Colonic mucosa (tissue), 4 donors: ENCODE results near the gene DNAH6. TPM values are rescaled to one million over a fixed set of nuclear protein-coding genes. Genes with fewer than 3 reads are reported as not detected.
A peak's percentile ranks its signal among the peaks of the same experiment; 100 is the strongest.

Experiments
- DNase-seq: peaks from one replicate; pipeline ENCODE4 v3.0.0-alpha.2; 2020
- H3K27ac ChIP-seq: fragments of 200-600 bp; one replicate; pipeline ENCODE4 v1.8.0; 2021
- H3K27me3 ChIP-seq: fragments of 200-600 bp; one replicate; pipeline ENCODE4 v1.8.0; 2021
- H3K36me3 ChIP-seq: fragments of 200-600 bp; one replicate; pipeline ENCODE4 v1.8.0; 2021
- H3K4me1 ChIP-seq: fragments of 200-600 bp; one replicate; pipeline ENCODE4 v1.8.0; 2021; ENCODE audit warnings: mild to moderate bottlenecking
- H3K4me3 ChIP-seq: fragments of 200-600 bp; one replicate; pipeline ENCODE4 v1.8.0; 2021
- H3K9ac ChIP-seq, 2 donors: one replicate each; pipeline ENCODE4 v1.7.0; 2013; ENCODE audit warnings: control low read depth in 2 of 2, low read depth in 2 of 2, low read length in 2 of 2
- H3K9me3 ChIP-seq: fragments of 200-600 bp; one replicate; pipeline ENCODE4 v1.8.0; 2021
- intact Hi-C: fragments of 100-400 bp; cut with DNase I; formaldehyde crosslinking; loops from one replicate; pipeline ENCODE4 v1.14.1; 2022
- total RNA-seq, 2 donors: library from RNA; stranded (reverse); fragmentation: NEBNext Ultra II Directional in 1 of 2; extraction: Animal tissue kit (Norgen Biotek cat#: 25700) in 1 of 2; gene quantifications; one replicate each; pipeline ENCODE4 v1.2.1, GENCODE V29; 2021
- TF ChIP-seq, protein P1 (sequence below): fragments of 200-600 bp; IDR thresholded peaks from one replicate; pipeline ENCODE4 v1.8.0; 2022; ENCODE audit warnings: antibody characterized with exemption, mild to moderate bottlenecking
- donor health status: healthy.
- donor health status: DM: no; HTN: no; CAD: no.
- donor health status: DM: no; HTN: no; CAD: no.

DNAH6 gene
- total RNA-seq, 2 donors from 2014 or later = 1.2 to 1.8 TPM

DNA sequence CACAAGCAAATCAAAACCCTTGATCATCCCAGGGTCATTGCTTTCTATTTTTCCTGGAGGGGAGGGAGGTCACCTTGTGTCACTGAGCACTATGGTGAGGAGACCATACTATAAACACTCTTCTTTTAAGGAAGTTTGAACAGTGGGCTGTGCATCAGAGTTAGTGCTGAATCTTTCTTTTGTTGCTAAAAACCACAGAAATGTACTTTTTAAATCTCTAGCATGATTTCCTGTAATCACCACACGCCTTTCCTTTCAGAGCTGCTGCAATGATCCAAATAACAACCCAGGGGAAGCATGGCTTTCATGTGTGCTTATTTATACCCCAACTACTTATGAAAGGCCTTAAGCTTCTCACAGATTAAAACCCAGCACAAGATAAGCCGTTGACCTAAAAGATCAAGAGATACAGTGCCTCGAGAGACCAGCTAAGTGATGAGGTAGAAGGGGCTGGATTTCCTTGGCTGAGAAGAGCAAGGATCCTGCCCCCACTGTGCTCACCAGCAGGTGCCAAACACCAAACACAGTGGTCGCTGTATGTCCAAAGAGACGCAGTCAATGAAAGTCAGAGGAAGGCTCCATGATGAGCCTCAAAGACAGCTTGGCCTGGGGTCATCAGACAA, 329.9 kb downstream of the DNAH6 start:
- Histone ChIP-seq H3K9me3 (no peaks in the 10 kb centered on the region), H3K9ac (no peak overlapping the region), H3K27ac (peak overlapping the region; percentile 46), H3K4me3 (no peak overlapping the region), H3K4me1 (peaks cover 12% of the 10 kb centered on the region), H3K27me3 (no peaks in the 10 kb centered on the region), H3K36me3 (no peaks in the 10 kb centered on the region)
- intact Hi-C loops = no loop called here
- TF ChIP-seq, protein P1, sequence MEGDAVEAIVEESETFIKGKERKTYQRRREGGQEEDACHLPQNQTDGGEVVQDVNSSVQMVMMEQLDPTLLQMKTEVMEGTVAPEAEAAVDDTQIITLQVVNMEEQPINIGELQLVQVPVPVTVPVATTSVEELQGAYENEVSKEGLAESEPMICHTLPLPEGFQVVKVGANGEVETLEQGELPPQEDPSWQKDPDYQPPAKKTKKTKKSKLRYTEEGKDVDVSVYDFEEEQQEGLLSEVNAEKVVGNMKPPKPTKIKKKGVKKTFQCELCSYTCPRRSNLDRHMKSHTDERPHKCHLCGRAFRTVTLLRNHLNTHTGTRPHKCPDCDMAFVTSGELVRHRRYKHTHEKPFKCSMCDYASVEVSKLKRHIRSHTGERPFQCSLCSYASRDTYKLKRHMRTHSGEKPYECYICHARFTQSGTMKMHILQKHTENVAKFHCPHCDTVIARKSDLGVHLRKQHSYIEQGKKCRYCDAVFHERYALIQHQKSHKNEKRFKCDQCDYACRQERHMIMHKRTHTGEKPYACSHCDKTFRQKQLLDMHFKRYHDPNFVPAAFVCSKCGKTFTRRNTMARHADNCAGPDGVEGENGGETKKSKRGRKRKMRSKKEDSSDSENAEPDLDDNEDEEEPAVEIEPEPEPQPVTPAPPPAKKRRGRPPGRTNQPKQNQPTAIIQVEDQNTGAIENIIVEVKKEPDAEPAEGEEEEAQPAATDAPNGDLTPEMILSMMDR = no peak
- no peak for DNase-seq

DNA sequence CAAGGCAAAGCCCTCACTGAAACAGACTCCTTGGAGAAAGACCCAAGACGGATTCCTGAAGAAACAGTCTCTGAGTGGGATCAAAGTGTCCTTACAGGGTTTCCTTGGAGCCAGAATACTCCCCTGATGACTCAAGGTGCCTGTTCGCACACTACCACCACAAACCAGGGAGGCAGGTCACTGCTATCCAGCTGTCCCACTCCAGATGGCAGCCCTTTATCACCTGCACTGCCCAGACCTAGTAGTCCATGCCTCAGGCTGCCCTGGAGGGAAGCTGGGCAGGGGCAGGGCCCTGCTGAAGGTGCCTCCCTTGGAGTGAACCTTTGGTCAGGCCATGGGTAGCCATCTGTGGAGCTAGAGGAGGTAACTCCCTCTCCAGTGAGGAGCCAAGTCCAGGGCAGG, 330.4 kb downstream of the DNAH6 start:
- TF ChIP-seq, protein P1 = no peak
- Histone ChIP-seq H3K9me3 (no peaks in the 10 kb centered on the region), H3K4me1 (peaks cover 12% of the 10 kb centered on the region), H3K27me3 (no peaks in the 10 kb centered on the region), H3K27ac (peak overlapping the region; percentile 46), H3K4me3 (no peak overlapping the region), H3K9ac (no peak overlapping the region), H3K36me3 (no peaks in the 10 kb centered on the region)
- DNase-seq = peak; percentile 60
- intact Hi-C loops = no loop called here

DNA sequence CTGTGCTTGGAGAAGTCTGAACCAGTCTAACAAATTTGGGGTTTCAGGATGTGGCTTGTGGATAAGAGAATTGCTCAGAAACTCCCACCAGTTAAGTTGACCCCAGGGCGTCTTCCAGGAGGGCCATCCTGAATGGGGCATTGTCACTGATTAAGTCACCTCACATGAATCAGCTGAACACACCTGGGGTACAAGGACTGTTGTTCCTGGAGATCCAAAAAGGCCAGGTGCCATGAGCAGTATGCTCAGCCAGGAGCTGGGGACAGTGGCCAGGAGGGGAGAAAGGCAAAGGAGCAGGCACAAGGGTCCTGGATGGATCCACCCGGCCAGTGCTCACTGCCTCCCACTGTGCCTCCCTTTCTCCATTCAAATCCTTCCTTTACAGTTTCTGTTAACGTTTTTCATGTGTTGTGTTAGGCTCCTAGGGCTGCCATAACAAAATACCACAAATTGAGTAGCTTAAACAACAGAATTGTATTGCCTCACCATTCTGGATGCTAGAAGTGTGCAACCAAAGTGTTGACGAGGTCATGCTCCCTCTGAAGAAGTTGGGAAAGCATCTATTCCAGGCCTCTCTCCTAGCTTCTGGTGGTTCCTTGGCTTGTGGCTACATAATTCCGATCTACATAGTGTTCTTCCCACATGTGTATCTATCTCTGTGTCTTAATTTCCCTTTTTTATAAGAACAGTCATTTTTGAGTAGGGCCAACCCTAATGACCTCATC, 331.2 kb downstream of the DNAH6 start:
- Histone ChIP-seq H3K4me1 (peaks cover 12% of the 10 kb centered on the region), H3K27me3 (no peaks in the 10 kb centered on the region), H3K9me3 (no peaks in the 10 kb centered on the region), H3K4me3 (no peak overlapping the region), H3K36me3 (no peaks in the 10 kb centered on the region), H3K27ac (peak overlapping the region; percentile 32), H3K9ac (no peak overlapping the region)
- no peak for DNase-seq
- TF ChIP-seq, protein P1 = no peak
- intact Hi-C loops = no loop called here

DNA sequence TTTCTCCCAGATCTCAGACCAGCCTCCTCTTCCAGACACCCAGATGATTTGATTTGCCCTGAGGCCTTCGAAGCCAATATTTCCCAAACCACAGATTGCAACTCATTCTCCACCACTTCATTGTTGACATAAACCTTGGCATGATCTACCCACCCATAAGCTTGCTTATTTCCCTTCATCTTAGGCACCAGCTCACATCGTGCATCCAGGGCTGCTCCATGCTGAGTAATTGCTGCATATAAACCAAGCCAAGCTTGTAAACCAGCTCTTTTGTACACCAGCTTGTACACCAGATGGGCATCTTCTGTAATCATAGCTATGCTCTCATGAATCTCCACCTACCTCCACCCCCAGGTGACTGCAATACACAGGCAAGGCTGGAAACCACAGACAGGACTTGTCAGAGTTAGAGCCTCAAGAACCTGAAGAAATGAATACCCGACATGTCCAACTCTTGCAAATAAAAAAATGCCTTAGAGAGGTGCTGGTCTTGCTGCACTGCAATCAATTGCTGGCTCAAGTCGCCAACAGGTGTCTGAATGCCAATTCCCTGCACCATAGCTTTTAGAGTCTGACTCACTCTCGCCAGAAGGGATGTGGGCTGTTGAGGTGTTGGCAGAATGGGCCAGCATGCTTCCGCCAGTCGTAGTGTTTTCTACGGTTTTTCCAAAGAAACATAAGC, 333.1 kb downstream of the DNAH6 start:
- Histone ChIP-seq H3K9me3 (no peaks in the 10 kb centered on the region), H3K27me3 (no peaks in the 10 kb centered on the region), H3K4me3 (no peak overlapping the region), H3K36me3 (no peaks in the 10 kb centered on the region), H3K4me1 (peaks cover 12% of the 10 kb centered on the region), H3K9ac (no peak overlapping the region), H3K27ac (peak overlapping the region; percentile 27)
- TF ChIP-seq, protein P1 = no peak
- DNase-seq = no peak
- intact Hi-C loops = no loop called here

DNA sequence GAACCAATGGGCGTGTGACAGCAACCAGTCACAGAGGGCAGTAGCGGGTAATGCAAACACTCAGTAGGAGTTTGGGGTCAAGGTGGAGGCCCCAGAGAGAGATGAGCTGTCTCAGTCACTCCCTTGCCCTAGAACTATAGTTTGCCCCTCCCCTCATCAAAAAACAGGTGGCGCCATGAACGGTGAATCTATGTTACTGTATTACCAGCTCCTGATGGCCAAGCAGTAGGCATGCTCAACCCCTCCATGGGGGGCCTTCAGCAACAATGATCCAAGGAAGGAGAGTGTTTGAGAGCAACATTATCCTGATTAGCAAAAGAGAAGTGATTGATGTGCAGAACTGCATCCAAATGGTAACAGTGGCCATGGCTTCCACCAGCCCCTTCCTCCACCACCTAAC, 334.2 kb downstream of the DNAH6 start:
- Histone ChIP-seq H3K4me3 (no peak overlapping the region), H3K36me3 (no peaks in the 10 kb centered on the region), H3K9ac (no peak overlapping the region), H3K9me3 (no peaks in the 10 kb centered on the region), H3K4me1 (peaks cover 12% of the 10 kb centered on the region), H3K27me3 (no peaks in the 10 kb centered on the region), H3K27ac (no peak overlapping the region)
- no peak for DNase-seq
- TF ChIP-seq, protein P1 = no peak
- intact Hi-C loops = loop anchor here (10.0 kb wide), 1 partner anchor 326 kb away; no protein-coding TSS in a partner anchor
